WTC11 (cell line): Measurements from ENCODE around the gene CEP192.

Experiments
- CTCF ChIP-seq: fragments of 200-600 bp; IDR thresholded peaks from 2 replicates; pipeline ENCODE4 v1.8.0; 2022; ENCODE audit warnings: antibody characterized with exemption
- ETV6 ChIP-seq: sonication (generic); formaldehyde crosslinking; IDR thresholded peaks from 2 replicates; pipeline ENCODE4 v1.8.1; 2022; ENCODE audit warnings: mild to moderate bottlenecking, missing genetic modification reagents
- MAX ChIP-seq: sonication (generic); formaldehyde crosslinking; IDR thresholded peaks from 2 replicates; pipeline ENCODE4 v1.8.0; 2022; ENCODE audit warnings: mild to moderate bottlenecking, missing genetic modification reagents
- TF ChIP-seq, protein P1 (sequence below): sonication (generic); formaldehyde crosslinking; IDR thresholded peaks from 2 replicates; pipeline ENCODE4 v1.8.1; 2023; ENCODE audit warnings: mild to moderate bottlenecking, missing genetic modification reagents, moderate library complexity
- TF ChIP-seq, protein P2 (sequence below): sonication (generic); formaldehyde crosslinking; IDR thresholded peaks from 2 replicates; pipeline ENCODE4 v1.8.1; 2023; ENCODE audit warnings: mild to moderate bottlenecking, moderate library complexity, missing genetic modification reagents
- TF ChIP-seq, protein P3 (sequence below): sonication (generic); formaldehyde crosslinking; IDR thresholded peaks from 2 replicates; pipeline ENCODE4 v1.8.1; 2022; ENCODE audit warnings: low read depth, missing genetic modification reagents, borderline replicate concordance

GRCh38 chr18:13061630-13062189, 70.5 kb downstream of the CEP192 start:
- TF ChIP-seq, protein P1, sequence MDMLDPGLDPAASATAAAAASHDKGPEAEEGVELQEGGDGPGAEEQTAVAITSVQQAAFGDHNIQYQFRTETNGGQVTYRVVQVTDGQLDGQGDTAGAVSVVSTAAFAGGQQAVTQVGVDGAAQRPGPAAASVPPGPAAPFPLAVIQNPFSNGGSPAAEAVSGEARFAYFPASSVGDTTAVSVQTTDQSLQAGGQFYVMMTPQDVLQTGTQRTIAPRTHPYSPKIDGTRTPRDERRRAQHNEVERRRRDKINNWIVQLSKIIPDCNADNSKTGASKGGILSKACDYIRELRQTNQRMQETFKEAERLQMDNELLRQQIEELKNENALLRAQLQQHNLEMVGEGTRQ (CRISPR knock-in tag), result no peak
- no peak for TF ChIP-seq ETV6
- no peak for TF ChIP-seq CTCF
- TF ChIP-seq, protein P2, sequence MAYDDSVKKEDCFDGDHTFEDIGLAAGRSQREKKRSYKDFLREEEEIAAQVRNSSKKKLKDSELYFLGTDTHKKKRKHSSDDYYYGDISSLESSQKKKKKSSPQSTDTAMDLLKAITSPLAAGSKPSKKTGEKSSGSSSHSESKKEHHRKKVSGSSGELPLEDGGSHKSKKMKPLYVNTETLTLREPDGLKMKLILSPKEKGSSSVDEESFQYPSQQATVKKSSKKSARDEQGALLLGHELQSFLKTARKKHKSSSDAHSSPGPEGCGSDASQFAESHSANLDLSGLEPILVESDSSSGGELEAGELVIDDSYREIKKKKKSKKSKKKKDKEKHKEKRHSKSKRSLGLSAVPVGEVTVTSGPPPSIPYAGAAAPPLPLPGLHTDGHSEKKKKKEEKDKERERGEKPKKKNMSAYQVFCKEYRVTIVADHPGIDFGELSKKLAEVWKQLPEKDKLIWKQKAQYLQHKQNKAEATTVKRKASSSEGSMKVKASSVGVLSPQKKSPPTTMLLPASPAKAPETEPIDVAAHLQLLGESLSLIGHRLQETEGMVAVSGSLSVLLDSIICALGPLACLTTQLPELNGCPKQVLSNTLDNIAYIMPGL (CRISPR knock-in tag), result no peak
- TF ChIP-seq MAX, result no peak
- TF ChIP-seq, protein P3, sequence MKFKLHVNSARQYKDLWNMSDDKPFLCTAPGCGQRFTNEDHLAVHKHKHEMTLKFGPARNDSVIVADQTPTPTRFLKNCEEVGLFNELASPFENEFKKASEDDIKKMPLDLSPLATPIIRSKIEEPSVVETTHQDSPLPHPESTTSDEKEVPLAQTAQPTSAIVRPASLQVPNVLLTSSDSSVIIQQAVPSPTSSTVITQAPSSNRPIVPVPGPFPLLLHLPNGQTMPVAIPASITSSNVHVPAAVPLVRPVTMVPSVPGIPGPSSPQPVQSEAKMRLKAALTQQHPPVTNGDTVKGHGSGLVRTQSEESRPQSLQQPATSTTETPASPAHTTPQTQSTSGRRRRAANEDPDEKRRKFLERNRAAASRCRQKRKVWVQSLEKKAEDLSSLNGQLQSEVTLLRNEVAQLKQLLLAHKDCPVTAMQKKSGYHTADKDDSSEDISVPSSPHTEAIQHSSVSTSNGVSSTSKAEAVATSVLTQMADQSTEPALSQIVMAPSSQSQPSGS, result no peak
